Measurements from ENCODE around the gene FADS2. TPM values are rescaled to one million over a fixed set of nuclear protein-coding genes. Genes with fewer than 3 reads are reported as not detected.

Gene FADS2
- 10 to 100 TPM; 17.6 to 40.0 (median 33.4) TPM for total RNA-seq

- Histone ChIP-seq H3K27ac (peak within 1 kb of the TSS; percentile 79 to 93 (median 84)), H3K9me3 (no peaks in the 10 kb centered on the region), H3K36me3 (no peaks in the 10 kb centered on the region), H3K27me3 (no peaks in the 10 kb centered on the region), H3K4me1 (peaks cover 3 to 62% (median 24%) of the 10 kb centered on the region in 3 donors), H3K4me3 (peak within 1 kb of the TSS; percentile 42 to 75)
- WGBS, 2 donors (ENCODE audit: low coverage in 1 of 2), result 0 to 1% methylated on average over 1 to 22 of the region's 83 CpGs
- peak; percentile 56 for TF ChIP-seq POLR2AphosphoS5 (IDR thresholded peaks at IDR 0.05)
- TF ChIP-seq EP300 (IDR thresholded peaks at IDR 0.05), result no peak
- TF ChIP-seq POLR2A (IDR thresholded peaks at IDR 0.05), result peak; percentile 69 to 75
- TF ChIP-seq CTCF (IDR thresholded peaks at IDR 0.05), result peak in 3 of 4 experiments; percentile 5 to 42 (median 40)
- ATAC-seq, result peak; percentile 86
Observed at GRCh38 chr11:61827571-61828378, at the start of gene FADS2. Gene FADS2 (plus strand): TSS chr11:61828300. CDS start chr11:61828391, 91 bp downstream.

- ATAC-seq, result no peak
- TF ChIP-seq POLR2A (IDR thresholded peaks at IDR 0.05) (no peak), EP300 (IDR thresholded peaks at IDR 0.05) (no peak), POLR2AphosphoS5 (IDR thresholded peaks at IDR 0.05) (no peak), CTCF (IDR thresholded peaks at IDR 0.05) (no peak)
Observed at GRCh38 chr11:61778357-61778886, 49.7 kb upstream of the FADS2 start.

GRCh38 chr11:61778920-61779650 is 49.0 kb upstream of the FADS2 start:
- TF ChIP-seq CTCF (IDR thresholded peaks at IDR 0.05), result no peak
- TF ChIP-seq POLR2A (IDR thresholded peaks at IDR 0.05), result no peak
- TF ChIP-seq EP300 (IDR thresholded peaks at IDR 0.05), result no peak
- TF ChIP-seq POLR2AphosphoS5 (IDR thresholded peaks at IDR 0.05), result no peak
- peaks cover 0 to 35% of the 10 kb centered on the region in 2 donors for H3K36me3 ChIP-seq
- ATAC-seq, result no peak
- 60 to 68% methylated on average over 1 to 3 of the region's 24 CpGs for WGBS, 2 donors (ENCODE audit: low coverage in 1 of 2)
- no peak overlapping the region for H3K4me3 ChIP-seq
- H3K4me1 ChIP-seq, result peaks cover 0 to 14% (median 8%) of the 10 kb centered on the region in 3 donors
- H3K27ac ChIP-seq, result no peak overlapping the region
- no peaks in the 10 kb centered on the region for H3K9me3 ChIP-seq
- H3K27me3 ChIP-seq, result peaks cover 13% of the 10 kb centered on the region

More at GRCh38 chr11:61778357-61778886, 49.7 kb upstream of the FADS2 start:
- Histone ChIP-seq H3K4me3 (no peak overlapping the region), H3K27me3 (peaks cover 13% of the 10 kb centered on the region), H3K27ac (no peak overlapping the region), H3K9me3 (no peaks in the 10 kb centered on the region), H3K4me1 (peaks cover 0 to 14% (median 8%) of the 10 kb centered on the region in 3 donors), H3K36me3 (peaks cover 0 to 30% of the 10 kb centered on the region in 2 donors)
- no CpG with 5 or more reads among the region's 11 CpGs for whole genome bisulfite sequencing, 2 donors (ENCODE audit: low coverage in 1 of 2)

GRCh38 chr11:61779666-61780525 is 48.2 kb upstream of the FADS2 start:
- Histone ChIP-seq H3K27me3 (peaks cover 13% of the 10 kb centered on the region), H3K4me1 (peaks cover 0 to 14% (median 8%) of the 10 kb centered on the region in 3 donors), H3K36me3 (peaks cover 0 to 44% of the 10 kb centered on the region in 2 donors), H3K4me3 (no peak overlapping the region), H3K9me3 (no peaks in the 10 kb centered on the region), H3K27ac (no peak overlapping the region)
- no peak for ATAC-seq
- WGBS, 2 donors (ENCODE audit: low coverage in 1 of 2), result 90 to 95% methylated on average over 2 to 8 of the region's 14 CpGs
- TF ChIP-seq POLR2A (IDR thresholded peaks at IDR 0.05) (no peak), POLR2AphosphoS5 (IDR thresholded peaks at IDR 0.05) (no peak), EP300 (IDR thresholded peaks at IDR 0.05) (no peak), CTCF (IDR thresholded peaks at IDR 0.05) (no peak)
